HUDEP-2 (cell line): ENCODE data around the gene IMPDH1.

Experiments used
- DNase-seq, 76 experiments: peaks; one replicate each; lab custom pipeline; 2025; ENCODE audit not compliant: unreplicated experiment in 76 of 76; lab: John Stamatoyannopoulos, UW

The IMPDH1 gene

DNA sequence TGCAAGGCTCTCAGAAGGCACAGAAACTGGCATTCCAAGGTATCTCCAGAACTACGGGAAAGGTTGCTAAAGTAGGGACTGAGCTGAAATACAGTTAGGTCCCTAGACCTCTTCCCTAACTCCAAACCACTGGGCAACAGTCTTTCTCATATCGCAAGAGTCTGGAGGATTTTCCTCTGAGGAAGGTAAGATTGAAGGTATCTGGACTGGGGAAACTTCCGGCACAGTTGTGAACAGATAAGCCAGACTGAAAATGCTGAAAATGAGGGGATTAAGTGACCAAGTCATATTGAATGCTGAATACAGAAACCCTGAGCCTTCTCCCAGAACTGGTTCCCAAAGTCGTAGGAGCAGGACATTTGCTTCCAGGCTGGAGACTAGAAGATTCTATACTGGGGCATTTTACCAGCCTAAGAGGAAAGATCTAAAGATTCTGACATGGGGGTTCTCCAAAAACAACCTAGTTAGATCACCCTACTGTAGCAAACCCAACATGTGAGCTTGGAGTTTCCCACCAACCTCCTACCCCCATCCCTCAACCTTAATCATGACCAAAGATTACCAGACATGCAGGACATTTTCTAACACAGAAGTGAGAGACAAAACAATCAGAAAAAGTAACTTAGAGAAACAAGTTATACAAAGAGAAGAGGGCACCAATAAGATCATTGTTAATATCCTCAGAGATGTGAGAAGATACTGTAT, 45.5 kb downstream of the IMPDH1 start:
- DNase-seq = no peak

DNA sequence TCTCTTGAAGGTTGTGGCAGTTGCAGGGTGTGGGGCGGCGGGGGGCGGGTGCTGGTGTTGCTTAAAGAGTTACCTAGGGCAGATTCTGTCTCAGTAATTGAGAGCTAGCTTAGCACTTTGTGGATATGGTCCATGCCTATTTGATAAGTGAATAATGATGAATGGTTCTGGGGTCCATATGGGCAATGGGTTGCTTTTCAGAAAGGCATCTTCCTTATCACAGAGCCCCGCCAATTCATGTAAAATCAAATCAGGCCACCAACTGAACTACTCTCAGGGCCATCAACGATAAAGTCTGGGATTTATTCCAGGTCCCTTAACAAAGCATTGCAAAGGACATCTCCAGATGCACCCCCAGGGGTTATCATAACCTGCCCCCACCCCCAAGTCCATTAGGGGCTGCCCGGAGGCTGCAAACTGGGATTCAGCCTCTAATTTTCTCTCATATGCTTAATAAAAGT, 46.5 kb downstream of the IMPDH1 start:
- DNase-seq = no peak

DNA sequence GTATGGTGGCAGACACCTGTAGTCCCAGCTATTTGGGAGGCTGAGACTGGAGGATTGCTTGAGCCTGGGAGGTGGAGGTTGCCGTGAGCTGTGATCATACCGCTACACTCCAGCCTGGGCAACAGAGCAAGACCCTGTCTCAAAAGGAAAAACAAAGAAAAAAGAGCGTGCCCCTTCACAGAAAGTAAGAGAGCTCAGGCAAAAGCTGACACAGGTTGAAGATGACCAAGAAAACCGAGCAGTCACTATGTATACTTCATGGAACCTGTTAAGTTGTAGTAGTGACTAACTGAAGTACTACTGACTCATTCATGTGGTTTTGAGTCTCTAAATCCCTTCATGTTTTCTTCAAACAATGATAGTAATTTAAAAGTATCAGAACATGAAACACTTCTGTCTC, 47.1 kb downstream of the IMPDH1 start:
- DNase-seq = no peak

DNA sequence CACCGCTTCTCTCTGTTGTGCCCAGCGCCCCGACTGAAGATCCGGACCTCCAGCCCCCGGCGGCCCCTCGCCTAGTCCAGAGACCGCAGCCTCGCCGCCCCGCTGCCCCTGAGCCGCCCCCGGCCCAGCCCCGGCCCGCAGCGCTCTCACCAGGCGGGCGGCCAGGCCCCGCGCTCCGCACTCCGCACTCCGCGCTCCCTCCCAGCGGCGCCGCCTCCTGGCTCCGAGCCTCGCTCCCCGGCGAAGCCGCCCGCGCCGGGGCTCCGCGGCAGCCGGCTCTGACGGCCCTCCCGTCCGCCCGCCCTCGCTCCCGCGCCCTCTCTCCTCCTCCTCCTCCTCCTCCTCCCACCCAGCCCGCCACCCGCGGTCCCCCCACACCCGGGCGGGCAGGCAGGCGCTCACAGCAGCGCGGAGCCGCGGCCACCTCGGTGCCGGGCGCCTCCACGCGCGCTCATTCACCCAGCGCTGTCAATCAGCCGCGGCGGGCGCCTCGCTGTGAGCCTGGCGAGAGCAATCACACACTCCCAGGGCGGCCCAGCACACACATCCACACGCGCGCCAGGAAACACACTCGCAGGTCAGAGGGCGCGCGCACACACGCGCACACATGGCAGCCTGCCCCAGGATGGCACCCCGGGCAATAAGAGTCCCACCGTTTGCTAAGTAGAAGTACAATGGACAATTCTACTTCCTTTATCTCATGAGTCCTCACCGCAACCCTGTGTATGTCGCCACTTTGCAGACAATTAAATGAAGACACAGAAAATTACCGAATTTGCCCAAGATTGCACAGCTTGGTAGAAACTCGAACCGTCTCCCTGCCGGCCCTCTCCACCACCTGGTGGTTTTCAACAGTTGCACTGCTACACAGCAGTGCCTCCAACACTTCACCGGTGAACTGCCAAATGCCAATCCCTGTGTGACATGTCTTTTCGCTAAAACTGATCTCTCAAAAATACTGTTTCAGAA, 48.1 kb downstream of the IMPDH1 start, which contains the start of gene PRRT4:
TSS of gene PRRT4 (minus strand) at position 280 of the 969 bp plus-strand sequence.
- peak in 4 of 76 experiments; percentile 6 to 25 (median 22) for DNase-seq

DNA sequence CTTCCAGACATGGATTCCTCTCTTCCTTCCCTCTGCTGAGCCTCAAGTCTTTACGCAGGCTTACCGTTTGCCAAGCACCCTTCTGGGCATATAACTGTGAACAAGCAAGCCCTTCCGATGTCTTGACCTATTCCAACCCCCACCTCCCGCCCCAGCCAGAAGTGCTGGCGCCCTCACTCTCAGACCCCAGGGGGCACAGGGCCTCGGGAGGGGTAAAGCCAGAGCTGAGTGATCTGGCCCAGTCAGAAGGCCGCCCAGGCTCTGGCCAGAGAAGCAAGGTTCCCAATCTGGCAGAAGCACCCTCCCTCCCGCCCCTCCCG, 49.5 kb downstream of the IMPDH1 start:
- DNase-seq = no peak

DNA sequence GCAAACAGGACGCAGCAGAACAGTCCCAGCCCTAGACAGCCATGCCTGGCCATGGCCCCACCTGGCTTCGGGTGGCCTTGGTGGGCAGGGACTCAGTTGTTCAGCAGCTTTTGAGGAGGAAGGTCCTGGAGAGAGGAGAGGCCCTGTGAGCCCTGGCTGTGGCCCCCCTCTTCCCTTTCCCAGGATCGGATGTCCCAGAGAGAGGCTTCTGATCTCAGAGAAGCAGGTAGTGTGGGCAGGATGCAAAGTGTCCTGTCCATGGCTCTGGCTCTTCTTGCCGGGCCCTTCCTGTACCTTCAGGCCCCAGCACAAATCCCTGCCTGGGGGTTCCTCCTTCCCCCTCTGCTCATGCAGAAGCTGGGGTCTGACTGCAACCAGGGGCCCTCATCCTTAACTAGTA, 49.8 kb downstream of the IMPDH1 start:
- no peak for DNase-seq

DNA sequence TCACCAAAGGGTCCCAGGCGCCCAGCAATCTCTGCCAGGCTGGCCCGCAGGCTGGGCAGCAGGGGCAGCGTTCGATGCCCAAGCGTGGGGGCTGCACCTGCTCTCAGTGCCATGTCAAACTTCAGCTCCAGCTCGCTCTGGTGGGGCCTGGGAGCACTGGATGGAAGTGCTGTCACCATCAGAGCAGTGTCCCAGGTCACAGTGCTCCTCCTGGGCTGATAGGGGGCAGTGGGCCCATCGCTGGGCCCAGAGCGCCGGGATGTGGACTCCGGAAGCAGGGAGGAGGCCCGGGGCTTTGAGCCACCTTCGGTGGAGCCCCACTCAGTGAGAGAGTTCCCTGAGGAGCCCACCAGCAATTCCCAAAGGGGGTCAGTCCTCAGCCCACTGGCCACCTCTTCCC, 50.4 kb downstream of the IMPDH1 start:
- DNase-seq = no peak

DNA sequence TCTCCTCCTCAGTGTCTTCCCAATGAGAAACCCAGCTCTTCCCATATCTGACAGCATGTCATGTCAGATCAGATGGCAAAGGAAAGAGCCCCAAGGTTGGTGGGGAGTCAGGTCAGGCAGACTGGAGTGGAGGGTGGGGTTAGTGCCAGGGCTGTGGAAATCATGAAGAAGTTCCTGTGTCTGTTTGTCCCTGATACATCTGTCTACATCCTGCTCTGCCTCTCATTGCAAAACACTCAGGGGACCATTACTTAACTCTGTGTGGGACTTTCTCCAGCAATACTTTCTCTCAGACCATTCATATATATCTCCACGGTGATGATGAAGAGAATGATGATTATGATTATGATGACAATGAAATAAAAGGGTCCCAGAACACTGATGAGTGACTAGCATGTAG, 51.5 kb downstream of the IMPDH1 start:
- no peak for DNase-seq

DNA sequence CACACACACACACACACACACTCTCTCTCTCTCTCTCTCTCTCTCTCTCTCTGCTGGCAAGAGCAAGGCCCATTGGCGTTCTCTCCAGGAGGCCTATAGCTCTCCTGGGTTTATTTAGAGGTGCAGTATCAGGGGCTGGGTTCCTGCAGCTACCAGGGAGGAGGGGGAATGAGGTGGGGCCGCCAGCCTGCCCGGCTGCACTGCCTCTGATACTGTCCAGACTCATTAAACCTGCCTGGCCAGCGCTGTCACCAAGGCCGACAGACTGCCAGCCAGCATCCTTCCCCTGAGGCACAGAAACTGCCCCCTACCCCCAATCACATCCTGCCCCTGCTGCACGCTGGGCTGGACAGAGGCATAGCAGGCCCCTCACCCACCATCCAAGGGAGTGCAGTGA, 52.6 kb downstream of the IMPDH1 start:
- no peak for DNase-seq

DNA sequence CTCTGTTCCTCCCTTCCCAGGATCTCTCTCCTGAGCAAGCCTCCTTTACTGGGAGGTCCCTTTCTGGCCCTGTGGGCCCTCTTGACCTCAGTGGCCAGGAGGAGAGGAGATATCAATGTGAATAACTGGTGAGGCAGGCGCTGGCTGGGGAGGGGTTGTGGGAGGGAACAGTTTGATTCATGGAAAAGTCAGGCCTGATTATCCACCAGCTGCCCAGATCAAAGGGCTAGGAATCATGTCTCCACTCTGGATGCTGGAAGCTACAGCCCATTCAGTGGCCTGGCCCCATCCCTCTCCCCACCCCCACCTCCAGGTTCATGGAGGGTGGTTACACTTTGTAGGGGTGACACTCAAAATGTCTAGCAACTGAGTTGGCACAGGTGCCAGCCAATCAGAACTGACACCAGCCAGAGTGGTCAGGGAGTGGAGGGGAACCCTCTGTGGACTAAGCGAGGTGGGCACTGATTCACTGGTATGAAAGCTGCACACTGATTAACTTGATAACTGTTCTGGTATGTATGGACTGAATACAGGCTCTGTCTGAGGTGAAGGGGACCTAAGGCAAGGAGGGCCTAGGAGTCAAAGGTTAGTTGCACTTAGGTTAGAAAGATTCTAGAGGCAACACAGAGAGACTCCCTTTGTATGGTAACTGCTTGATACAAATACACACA, 53.1 kb downstream of the IMPDH1 start:
- DNase-seq = no peak

DNA sequence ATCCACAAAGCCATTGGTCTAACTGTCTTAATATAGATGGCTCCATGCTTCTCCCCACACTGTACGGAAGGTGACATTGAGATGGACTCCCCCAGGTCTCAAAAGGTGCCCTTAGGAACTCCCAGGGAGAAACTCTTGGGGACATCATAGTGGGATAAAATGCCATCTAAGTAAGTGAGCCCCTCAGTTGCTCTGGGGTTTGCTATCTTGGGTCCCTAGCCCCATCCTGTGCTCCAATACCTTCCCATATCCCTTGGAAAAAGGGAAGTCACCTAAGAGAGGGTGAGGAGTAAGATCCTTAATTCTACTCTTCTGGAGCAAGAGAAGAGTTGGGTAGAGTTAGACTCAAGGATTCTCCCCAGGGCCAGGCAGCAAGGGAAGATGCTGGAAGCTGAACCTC, 56.2 kb downstream of the IMPDH1 start:
- DNase-seq = no peak

DNA sequence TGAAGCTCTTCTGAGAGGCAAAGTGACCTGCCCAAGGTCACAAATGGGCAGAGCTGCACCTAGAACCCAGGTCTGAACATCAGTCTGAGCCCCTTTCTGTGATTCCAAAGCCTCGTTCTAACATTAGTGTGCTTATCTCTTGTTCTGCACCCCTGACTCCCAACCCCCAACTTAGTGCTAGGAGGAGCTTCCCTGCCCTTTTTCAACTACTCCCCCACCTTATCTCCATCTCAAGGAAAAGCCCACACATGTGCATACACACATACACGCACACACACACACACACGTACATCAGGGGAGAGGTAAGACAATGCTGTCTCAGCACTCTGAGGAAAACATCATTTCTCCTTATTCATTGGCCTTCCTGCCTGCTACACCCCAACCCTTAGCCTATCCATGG, 56.6 kb downstream of the IMPDH1 start:
- DNase-seq = peak in 3 of 76 experiments; percentile 12 to 21 (median 14)

DNA sequence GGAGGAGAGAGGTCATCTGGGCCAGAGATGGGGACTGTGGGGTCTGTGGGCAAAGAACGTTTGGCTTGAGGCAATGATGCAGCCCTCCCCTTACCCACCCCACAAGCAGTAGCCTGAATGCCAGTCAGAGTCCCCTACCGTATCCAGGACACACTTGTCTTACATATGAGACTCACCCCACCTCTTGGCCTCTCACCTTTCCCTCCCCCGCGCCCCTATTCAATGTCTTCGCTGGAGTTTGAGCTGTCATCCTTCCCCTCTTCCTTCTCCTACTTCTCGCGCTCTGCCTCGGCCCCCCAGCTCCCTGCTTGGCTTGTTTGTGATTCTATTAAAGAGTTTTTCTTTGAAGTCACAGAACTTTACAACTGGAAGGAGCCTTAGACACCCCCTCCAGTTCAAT, 57.1 kb downstream of the IMPDH1 start:
- DNase-seq = no peak

DNA sequence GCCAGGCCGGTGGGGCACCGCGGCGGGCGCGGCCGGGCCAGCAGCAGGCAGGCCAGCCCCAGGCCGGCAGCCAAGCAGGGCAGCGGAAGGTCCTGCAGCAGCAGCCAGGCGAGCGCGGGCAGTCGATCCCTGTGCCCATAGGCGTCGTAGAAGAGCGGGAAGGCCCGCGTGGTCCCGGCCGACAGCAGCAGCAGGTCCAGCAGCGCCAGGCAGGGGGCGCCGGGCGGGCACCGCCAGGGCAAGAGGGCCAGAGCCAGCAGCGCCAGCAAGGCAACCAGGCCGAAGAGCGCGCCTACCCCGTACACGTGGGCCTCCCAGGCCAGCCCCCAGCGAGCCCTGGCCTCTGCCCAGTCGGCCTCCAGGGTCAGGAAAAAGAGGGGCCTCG, 57.6 kb downstream of the IMPDH1 start:
- peak in 51 of 76 experiments; percentile 3 to 63 (median 33) for DNase-seq

DNA sequence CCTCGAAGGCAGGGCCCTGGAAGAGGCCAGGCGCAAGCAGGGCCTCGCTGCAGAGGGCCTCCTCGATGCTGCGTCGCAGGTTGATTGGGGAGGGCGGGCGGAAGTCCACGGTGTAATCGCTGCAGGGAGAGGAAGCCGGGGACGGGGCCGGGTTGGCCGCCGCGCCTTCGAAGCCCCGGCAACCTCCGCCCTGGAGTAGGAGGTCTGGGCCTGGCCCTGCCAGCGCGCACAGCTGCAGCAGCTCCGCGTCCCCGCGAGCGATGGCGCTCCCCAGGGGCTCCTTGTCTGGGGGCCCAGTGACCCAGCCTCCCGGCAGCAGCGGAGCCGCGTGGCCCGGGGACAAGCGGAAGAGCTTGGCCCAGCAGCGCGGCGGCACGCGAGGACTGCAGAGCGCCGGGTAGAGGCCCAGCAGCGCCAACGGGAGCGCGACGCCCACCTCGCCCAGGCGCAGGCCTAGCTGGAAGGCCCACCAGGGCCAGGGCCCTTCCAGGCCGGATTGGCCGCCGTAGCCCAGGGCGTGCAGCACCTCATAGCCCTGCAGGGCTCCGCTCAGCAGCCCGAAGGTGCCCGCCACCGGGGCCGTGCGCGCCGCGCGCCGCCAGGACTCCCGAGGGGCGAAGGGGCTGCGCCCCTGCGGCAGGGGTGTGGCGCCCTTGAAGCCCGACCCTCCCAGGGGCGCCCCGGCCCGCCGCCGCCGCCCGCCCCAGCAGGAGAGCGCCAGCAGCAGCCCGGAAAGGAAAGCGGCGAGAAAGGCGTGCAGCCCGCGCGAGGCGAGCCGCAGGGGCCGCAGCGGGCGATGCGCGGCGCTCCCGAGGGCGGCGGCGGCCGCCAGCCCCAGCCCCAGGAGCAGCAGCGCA, 58.3 kb downstream of the IMPDH1 start:
- DNase-seq = no peak

DNA sequence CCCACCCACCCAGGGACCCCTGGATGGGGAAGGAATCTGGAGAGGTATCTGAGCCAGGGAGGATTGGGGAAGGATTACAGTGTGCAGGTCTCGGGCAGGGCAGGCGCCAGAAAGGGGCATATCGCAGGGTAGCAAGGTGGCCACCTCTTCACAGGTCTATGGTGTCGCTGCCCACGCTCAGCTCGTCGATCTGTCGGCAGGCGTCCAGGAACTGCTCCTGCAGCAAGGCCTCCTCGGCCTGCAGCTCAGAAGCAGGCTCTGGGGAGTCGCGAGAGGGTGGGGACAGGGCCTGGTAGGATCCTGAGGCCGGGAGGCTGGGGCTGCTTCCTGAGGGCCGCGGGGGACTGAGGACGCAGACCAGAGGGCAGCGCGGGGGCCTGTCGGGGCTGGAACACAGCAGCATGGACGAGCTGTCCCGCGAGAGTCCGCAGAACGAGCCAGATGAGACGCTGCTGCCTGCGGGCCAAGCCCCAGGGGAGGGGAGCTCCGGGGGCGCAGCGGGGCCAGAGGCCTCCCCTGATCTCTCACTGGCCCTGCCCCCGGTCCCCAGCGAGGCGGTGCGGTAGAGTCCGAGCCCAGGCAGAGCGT, 59.0 kb downstream of the IMPDH1 start:
- no peak for DNase-seq

DNA sequence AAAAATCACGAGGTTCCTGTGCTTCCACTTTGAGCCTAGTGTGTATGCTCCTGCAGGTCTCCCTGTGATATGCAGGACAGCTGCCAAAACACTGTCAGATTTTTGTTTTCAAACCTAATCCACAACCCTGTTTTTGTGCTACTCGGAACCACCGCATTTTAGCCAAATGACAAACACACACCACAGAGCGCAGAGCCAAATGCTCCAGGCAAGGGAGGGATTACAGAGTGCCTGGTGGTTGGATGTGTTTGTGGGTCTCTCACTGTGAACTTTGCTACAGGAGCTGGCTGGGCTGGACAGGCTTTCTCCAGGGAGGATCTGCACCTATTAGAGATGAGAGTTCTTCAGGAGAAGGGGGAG, 60.3 kb downstream of the IMPDH1 start:
- no peak for DNase-seq

DNA sequence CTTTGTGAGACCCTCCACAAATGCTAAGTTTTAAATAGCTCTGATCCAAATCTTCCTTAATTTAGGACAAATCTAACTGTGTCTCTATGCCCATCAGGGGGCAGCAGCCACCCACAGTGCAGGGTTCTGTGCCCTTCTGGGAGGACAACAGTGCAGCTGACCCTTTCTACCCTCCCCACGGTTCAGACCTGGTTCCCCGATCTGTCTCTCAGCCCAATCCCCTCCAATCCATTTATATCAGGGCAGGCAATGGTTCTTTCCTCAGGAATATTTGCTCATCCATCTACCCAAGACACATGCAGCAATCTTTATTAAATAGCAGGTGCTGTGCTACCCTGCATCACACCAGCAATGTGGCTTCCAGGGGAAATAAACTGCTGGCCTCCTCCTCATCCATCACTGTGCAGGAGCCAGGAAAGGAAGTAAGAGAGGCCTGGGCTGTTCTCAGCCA, 62.1 kb downstream of the IMPDH1 start:
- DNase-seq = peak in 38 of 76 experiments; percentile 6 to 52 (median 26)

DNA sequence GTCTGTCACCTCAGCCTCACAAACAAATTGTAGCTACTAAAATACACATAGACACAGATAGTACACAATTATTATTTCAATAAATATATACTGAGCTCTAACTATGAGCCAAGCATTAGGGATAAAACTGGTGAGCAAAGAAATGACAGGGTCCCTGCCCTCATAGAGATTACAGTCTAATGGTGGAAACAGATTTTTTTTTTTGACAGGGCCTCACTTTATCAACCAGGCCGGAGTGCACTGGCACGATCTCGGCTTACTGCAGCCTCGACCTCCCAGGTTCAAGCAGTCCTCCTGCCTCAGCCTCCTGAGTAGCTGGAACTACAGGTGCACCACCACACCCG, 65.4 kb downstream of the IMPDH1 start:
- DNase-seq = no peak
